Endothelial cell of hepatic sinusoid (primary cell): ENCODE measurements around the gene CUX1.

Experiments
- in situ Hi-C: cut with HindIII; loops from 2 replicates; pipeline ENCODE4 v1.10.0; 2017; ENCODE audit warnings: low sequenced_read_pairs

CUX1 gene

DNA sequence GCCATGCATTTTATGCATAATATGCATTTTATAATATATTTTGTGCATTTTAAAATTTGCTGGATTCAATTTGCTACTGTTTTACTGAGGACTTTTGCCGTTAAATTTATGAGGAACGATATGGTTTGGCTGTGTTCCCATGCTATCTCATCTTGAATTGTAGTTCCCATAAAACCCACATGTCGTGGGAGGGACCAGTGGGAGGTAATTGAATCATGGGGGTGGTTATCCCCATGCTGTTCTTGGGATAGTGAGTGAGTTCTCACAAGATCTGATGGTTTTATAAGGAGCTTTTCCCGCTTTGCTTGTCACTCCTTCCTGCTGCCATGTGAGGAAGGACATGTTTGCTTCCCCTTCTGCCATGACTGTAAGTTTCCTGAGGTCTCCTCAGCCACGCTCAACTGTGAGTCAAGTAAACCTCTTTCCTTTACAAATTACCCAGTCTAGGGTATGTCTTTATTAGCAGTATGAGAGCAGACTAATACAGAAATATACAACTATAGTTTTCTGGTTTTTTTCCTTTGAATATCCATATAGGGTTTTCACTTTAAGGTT, 267.9 kb downstream of the CUX1 start:
- in situ Hi-C loops = loop anchor here (5.0 kb wide), 1 partner anchor 38 kb away; no protein-coding TSS in a partner anchor

DNA sequence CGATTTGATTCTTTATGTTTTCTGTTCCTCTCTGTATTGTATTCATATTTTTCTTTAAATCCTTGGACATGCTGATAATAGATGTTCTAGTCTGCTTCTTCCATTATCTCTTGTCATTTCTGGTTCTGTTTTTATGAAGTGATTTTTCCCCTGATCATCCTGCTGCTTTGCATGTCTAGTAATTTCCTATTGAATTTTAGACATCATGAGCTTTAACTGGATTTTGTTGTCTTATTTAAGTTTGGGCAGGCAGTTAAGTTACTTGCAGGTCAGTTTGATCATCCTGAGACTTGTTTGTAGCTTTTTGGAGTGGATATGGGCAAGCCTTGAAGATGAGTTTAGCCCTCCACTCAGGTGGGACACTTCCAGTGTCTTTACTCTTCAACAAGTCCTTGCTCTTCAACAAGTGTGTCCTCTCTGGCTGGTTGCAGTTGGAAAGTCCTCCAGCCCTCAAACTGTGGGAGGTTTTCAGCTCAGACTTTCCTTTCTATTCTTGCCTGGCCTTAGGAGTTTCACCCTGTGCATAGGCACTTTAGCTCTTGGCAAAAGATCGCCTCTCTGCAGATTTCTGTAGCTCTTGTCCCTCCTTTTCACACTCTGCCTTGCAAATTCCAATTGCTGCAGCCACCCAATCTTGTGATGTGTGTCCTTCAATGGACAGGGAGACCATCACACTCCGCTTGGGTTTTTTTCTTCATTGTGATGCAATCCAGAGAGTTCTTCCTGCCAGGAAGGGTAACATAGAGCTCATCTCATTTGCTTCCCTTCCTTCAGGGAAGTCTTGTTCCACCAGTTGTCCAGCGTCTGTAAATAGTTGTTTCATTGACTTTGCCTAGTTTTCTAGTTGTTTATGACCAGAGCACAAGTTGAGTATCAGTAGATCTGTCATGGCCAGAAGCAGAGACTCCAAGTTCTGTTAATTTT, 272.0 kb downstream of the CUX1 start:
- in situ Hi-C loops = loop anchor here (5.0 kb wide), 1 partner anchor 42 kb away; no protein-coding TSS in a partner anchor

GRCh38 chr7:102093599-102094315, 276.3 kb downstream of the CUX1 start:
- in situ Hi-C loops = no loop called here

- in situ Hi-C loops = no loop called here
Observed at GRCh38 chr7:102094316-102094650, 276.9 kb downstream of the CUX1 start.

- in situ Hi-C loops = no loop called here
Observed at GRCh38 chr7:102095321-102096011, 278.0 kb downstream of the CUX1 start.

DNA sequence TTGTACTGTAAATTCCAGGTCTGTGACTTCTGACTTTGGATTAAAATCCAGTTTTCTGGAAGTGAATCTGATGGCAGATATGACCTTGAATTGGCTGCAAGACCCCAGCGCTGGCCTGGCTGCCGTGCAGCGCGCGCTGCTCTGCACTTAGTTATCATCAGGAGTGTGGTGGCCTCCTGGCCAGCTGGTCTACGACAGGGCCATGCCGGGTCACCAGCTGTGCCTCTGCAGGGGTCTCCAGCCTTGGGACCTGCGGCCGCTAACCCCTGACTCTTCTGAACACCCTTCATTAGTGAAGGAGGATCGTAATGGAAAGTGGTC, 278.5 kb downstream of the CUX1 start:
- in situ Hi-C loops = no loop called here

DNA sequence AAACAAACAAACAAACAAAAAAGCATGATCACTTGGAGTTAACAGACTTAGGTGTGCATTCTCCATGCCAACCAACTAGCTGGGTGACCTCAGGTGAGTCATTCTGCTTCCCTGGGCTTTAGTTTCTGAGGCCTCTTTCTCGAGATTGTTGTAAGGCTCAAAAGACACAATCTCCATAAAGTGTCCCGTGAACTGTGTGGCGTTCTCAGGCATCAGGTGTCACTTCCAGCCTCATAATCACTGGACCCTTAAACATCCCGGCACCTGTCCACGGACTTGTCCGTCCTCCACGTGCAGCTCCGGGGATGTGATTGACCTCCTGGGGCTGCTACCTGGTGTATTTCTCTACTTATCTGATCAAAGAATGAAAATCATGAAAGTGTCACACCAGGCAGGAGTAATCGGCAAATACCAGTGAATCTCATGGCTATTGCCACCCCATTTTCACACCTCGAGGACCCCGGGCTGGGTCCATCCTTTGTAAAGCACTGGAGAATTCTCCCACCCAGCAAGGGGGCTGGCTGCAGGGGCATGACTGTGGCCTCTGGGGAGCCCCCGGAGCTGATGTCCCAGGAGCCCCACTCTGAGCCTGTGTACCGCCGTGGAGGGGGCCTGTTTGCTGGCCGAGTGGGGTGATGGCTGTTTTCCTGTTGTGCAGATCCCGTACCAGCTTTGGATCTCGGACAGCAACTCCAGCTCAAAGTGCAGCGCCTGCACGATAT, 279.4 kb downstream of the CUX1 start:
- in situ Hi-C loops = no loop called here

DNA sequence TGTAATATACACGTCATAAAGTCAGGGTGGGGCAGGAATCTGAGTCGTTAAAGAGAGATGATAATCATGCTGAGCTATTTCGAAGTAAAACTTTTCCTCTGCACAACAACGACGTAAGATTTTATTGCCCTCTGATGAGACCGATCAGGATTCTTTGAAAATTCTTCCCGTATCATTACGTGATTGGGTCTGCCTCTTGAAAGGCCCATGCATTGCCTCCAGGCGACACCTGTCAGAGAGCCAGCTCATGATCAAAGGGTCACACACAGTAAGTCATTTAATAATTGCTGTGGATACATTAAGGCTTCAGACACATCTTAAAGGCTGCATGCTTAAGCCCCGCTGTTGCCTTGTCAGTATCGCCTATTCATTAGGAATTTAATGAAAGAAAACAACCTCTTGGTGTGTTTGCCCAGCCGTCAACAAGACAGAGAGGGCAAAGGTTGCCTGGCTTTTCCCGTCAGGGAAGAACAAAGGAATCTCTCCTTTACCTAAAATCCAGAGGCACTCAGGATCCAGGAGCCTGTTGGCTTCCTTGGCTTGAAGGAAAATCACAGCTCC, 280.3 kb downstream of the CUX1 start:
- in situ Hi-C loops = no loop called here

DNA sequence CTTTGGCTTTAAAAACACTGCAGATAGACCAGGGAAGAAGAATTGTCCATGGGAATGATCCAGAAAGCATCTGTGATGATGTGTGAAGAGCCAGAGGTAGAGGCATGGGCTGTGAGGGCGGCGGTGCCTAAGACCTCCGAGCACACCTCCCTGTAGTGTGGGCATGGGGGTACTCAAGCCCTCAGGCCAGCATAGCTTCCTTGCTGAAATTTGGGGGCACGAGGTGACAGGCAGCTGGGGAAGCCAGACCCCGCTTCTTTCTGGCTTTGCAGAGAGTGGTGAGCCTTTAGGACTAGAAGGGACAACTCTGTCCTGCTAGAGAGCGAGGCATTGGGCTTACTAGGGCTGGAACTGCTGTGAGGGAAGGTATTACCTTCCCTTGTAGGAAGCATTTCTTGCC, 281.6 kb downstream of the CUX1 start:
- in situ Hi-C loops = no loop called here

DNA sequence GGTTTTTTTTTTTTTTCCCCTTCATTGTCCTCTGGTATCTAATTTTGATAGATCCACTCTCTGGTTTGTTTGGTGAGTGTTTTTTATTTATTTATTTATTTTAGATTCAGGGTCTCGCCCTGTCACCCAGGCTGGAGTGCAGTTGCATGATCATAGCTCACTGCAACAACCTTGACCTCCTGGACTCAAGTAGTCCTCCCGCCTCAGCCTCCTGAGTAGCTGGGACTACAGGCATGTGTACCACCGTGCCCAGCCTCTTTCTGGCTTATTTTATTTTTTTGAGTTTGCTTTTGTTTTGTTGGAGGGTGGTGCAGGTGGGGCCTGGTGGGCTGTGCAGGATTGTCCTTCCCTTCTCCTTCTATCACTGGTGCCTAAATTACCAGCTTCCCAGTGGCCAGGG, 282.0 kb downstream of the CUX1 start:
- in situ Hi-C loops = no loop called here

DNA sequence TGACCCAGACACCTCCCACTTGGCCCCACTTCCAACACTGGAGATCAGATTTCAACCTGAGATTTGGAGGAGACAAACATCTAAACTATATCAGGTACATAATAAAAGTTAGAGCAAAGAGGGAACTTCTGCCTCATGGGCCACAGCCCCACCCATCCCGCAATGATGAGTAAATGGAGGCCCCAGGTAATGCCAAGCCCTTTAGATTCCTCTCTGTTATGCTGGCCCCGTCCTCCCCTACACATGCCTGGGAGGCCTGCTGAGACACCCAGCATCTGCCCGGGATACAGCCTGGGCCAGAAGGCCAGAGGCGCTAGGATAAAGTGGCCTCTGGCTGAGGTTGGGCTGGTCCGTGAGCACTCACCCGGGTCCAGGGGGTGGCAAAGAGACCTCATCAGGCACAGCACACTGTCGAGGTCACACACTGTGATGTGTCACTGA, 283.7 kb downstream of the CUX1 start:
- in situ Hi-C loops = no loop called here

DNA sequence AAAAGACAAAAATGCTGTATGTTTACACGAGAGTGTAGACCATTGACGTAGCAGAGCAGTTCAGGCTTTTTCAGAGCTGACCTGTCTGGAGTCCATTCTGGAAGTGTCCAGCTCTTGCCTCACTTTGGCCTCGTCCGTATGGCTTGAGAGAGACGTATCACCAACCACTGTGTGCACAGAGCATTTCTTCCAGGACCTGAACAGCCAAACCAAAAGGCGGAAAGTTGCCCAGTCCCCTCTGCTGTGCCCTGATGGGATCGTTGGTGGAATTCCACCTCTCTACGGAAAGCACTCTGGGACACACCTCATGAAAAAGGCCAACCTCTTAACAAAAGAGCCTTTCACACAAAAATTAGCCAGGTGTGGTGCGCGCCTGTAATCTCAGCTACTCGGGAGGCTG, 284.5 kb downstream of the CUX1 start:
- in situ Hi-C loops = no loop called here

DNA sequence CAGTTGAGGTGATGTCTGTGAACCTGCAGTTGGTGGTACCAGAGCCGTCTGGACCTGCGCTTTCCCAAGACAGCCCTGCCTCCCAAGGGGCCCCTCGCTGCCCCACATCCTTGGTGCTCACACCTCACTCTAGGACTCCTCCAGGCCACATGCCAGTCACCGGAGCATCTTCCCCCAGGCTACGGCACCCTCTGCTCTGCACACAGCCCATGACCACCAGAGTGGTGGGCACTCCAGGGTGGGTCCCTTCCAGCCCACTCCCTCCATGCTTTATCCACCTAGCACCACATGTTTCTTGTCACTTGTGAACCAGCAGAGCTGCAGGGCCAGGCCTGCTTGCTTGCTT, 285.6 kb downstream of the CUX1 start:
- in situ Hi-C loops = no loop called here

DNA sequence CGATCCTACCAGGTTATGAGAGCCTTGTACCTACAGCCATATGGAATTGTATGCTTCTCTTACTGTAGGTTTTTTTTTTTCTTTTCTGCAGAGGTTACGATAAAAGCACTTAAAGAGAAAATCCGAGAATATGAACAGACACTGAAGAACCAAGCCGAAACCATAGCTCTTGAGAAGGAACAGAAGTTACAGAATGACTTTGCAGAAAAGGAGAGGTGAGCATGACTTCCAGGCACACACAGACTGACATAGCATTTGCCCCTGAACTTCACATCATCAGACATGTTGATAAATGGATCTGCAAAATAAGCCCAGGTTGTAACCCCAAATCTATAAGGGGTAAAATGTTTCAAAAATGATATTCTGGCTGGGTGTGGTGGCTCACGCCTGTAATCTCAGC, 286.8 kb downstream of the CUX1 start:
- in situ Hi-C loops = no loop called here

DNA sequence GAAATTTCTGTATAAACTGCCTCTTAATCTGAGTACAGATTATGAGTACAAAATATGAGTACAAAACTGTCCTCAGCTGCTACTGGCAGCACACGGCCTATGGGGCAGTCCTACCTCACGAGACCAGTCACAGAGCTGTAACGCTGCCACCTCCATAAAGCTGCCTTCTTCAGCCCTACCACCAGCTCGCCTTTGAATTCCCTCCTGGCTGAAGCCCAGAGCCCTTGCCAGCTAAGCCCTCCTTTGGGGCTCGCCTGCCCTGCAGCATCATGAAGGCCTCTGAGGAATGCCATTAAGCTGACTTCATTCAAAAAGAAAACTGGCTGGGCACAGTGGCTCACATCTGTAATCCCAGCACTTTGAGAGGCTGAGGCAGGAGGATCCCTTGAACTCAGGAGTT, 289.2 kb downstream of the CUX1 start:
- in situ Hi-C loops = no loop called here

DNA sequence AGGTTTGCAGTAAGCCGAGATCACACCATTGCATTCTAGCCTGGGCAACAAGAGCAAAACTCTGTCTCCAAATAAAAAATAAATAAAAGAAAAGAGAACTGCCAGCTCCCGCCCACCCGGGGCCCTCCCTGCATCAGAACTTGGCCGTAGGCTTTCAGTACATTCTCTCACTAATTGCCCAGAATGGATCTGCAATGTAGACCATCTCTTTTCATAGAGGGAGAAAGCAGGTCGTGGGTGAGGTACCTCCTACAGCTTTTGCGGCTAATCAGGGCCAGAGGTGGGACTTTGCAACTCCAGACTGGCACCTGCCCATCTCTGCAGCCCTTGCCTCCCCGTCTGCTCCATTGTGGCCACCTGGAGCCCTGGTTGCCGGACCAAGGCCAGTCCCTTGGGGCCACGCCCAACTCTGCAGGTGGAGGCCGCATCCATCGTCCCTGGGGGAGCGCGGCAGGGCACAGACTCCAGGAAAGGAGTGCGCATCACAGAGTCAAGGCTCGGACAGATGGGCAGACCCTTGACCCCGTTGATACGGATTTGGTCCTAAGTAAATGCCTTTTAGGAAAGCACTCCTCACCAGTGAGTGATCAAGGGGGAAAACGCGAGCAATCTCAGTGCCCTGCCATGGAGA, 290.2 kb downstream of the CUX1 start:
- in situ Hi-C loops = no loop called here

GRCh38 chr7:102111061-102112041, 293.9 kb downstream of the CUX1 start:
- in situ Hi-C loops = no loop called here

DNA sequence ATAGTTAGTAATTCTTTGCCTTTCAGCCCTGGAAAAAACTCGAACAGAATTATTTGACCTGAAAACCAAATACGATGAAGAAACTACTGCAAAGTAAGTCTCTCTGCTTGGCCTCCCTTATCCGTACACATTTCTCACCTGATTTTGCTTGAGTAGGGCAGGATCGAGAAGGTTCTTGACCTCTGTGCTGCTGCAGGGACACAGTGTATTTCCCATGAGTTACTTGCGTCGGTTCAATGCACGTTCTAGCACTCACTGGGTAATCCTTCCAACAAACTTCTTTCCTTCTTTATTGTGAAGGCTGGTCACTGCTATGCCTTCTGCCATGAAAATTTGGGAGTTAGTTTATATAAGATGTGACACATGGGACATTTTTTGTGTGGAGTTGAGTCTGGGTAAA, 297.8 kb downstream of the CUX1 start:
- in situ Hi-C loops = no loop called here

- in situ Hi-C loops = no loop called here
Observed at GRCh38 chr7:102115931-102116330, 298.5 kb downstream of the CUX1 start.
